Mucosa of descending colon (tissue), 3 donors: Measurements from ENCODE around the gene DNAH17. TPM values are rescaled to one million over a fixed set of nuclear protein-coding genes. Genes with fewer than 3 reads are reported as not detected.
A peak's percentile ranks its signal among the peaks of the same experiment; 100 is the strongest.

ENCODE experiments used
- ATAC-seq: fragments of 200-7000 bp; cut with Tn5 transposase; one replicate; pipeline ENCODE4 v1.9.1; 2020; ENCODE audit warnings: mild to moderate bottlenecking, moderate library complexity
- DNase-seq, 3 donors: peaks; one replicate each; pipeline ENCODE4 v3.0.0-alpha.2; 2020
- H3K36me3 ChIP-seq: fragments of 200-600 bp; one replicate; pipeline ENCODE4 v1.8.0; 2021; ENCODE audit warnings: low read depth, mild to moderate bottlenecking
- H3K4me1 ChIP-seq: fragments of 200-600 bp; one replicate; pipeline ENCODE4 v1.8.0; 2021; ENCODE audit warnings: low read depth, mild to moderate bottlenecking
- H3K4me3 ChIP-seq: fragments of 200-600 bp; one replicate; pipeline ENCODE4 v1.8.0; 2021; ENCODE audit warnings: mild to moderate bottlenecking
- H3K9me3 ChIP-seq: fragments of 200-600 bp; one replicate; pipeline ENCODE4 v1.8.0; 2021; ENCODE audit warnings: mild to moderate bottlenecking
- CTCF ChIP-seq: fragments of 200-600 bp; IDR thresholded peaks from one replicate; pipeline ENCODE4 v1.8.0; 2022; ENCODE audit warnings: antibody characterized with exemption, mild to moderate bottlenecking
- intact Hi-C, 2 donors: fragments of 100-400 bp; cut with DNase I in 1 of 2; cut with micrococcal nuclease in 1 of 2; formaldehyde crosslinking; loops; one replicate each; pipeline versions ENCODE4 v1.11.0 to v1.11.1; 2022; cut with DNase I, micrococcal nuclease
- total RNA-seq, 3 donors: library from RNA; stranded (reverse); fragmentation: NEBNext Ultra II Directional in 2 of 3; extraction: Animal tissue kit (Norgen Biotek cat#: 25700) in 2 of 3; gene quantifications; one replicate each; pipeline versions ENCODE4 v1.2.1 to v1.2.4, GENCODE V29; 2021 to 2023
- donor health status: DM: no; HTN: no; CAD: no; lungs with moderate emphysema.
- donor health status: DM: no; HTN: no; CAD: no.
- donor health status: DM: no; HTN: yes; CAD: no.

DNAH17 gene
- total RNA-seq, 3 donors from 2014 or later, result 0.06 to 0.17 TPM; not detected in 1

GRCh38 chr17:78491236-78492115 is 85.7 kb downstream of the DNAH17 start:
- no peak for DNase-seq
- ATAC-seq, result no peak
- intact Hi-C loops, result loop anchor here in 1 of 2 donors (10.0 kb wide), 1 partner anchor 303 kb away; no protein-coding TSS in a partner anchor
- Histone ChIP-seq H3K9me3 (no peaks in the 10 kb centered on the region), H3K4me1 (no peaks in the 10 kb centered on the region), H3K36me3 (no peaks in the 10 kb centered on the region), H3K4me3 (no peak overlapping the region)
- no peak for TF ChIP-seq CTCF

GRCh38 chr17:78490673-78491072 is 86.5 kb downstream of the DNAH17 start:
- Histone ChIP-seq H3K9me3 (no peaks in the 10 kb centered on the region), H3K4me3 (no peak overlapping the region), H3K36me3 (no peaks in the 10 kb centered on the region), H3K4me1 (no peaks in the 10 kb centered on the region)
- intact Hi-C loops, result loop anchor here in 1 of 2 donors (10.0 kb wide), 1 partner anchor 304 kb away; no protein-coding TSS in a partner anchor
- TF ChIP-seq CTCF, result no peak
- ATAC-seq (no peak), DNase-seq (no peak)

- ATAC-seq (no peak), DNase-seq (no peak)
- Histone ChIP-seq H3K9me3 (no peaks in the 10 kb centered on the region), H3K36me3 (no peaks in the 10 kb centered on the region), H3K4me1 (no peaks in the 10 kb centered on the region), H3K4me3 (no peak overlapping the region)
- intact Hi-C loops, result loop anchor here in 1 of 2 donors (10.0 kb wide), 1 partner anchor 305 kb away; no protein-coding TSS in a partner anchor
- no peak for TF ChIP-seq CTCF
These were observed 87.0 kb downstream of the DNAH17 start for GRCh38 chr17:78490156-78490555.

GRCh38 chr17:78488867-78489634 is 88.1 kb downstream of the DNAH17 start:
- no peak for ATAC-seq
- TF ChIP-seq CTCF, result no peak

GRCh38 chr17:78488156-78488555 is 89.0 kb downstream of the DNAH17 start:
- Histone ChIP-seq H3K36me3 (no peaks in the 10 kb centered on the region), H3K4me1 (peaks cover 10% of the 10 kb centered on the region), H3K9me3 (no peaks in the 10 kb centered on the region), H3K4me3 (no peak overlapping the region)
- DNase-seq, result peak in 1 of 3 donors; percentile 28
- no peak for TF ChIP-seq CTCF
- intact Hi-C loops, result no loop called here
- ATAC-seq, result no peak

More at GRCh38 chr17:78488867-78489634, 88.1 kb downstream of the DNAH17 start:
- Histone ChIP-seq H3K36me3 (no peaks in the 10 kb centered on the region), H3K4me3 (no peak overlapping the region), H3K9me3 (no peaks in the 10 kb centered on the region), H3K4me1 (peaks cover 9% of the 10 kb centered on the region)
- intact Hi-C loops, result no loop called here
- DNase-seq, result no peak
